ENCODE data around the gene TRA2B.

- TF ChIP-seq NANOG (IDR thresholded peaks at IDR 0.05; ENCODE audit: insufficient read depth, low read depth, low read length, poor library complexity, severe bottlenecking) (no peak), RFX5 (IDR thresholded peaks at IDR 0.05; ENCODE audit: borderline replicate concordance, low read depth, low read length) (no peak), EGR1 (IDR thresholded peaks at IDR 0.05; ENCODE audit: borderline replicate concordance, low read depth, low read length) (no peak)
These were observed 63.7 kb downstream of the TRA2B start for GRCh38 chr3:185874119-185874518.

All from H1 (cell line).